CD4-positive, alpha-beta T cell treated with Interleukin-15 for 4 hours (primary cell): Measurements from ENCODE around the gene SYNE1.
A peak's percentile ranks its signal among the peaks of the same experiment; 100 is the strongest.
"Not testable (repeated sequence)": the region's sequence is repeated elsewhere in the genome, so short reads cannot be mapped to it uniquely, and the experiment has no call there.

Experiments used
- DNase-seq: peaks from one replicate; pipeline ENCODE4 v3.0.0-alpha.2; 2020; ENCODE audit warnings: low spot score

The SYNE1 gene

DNA sequence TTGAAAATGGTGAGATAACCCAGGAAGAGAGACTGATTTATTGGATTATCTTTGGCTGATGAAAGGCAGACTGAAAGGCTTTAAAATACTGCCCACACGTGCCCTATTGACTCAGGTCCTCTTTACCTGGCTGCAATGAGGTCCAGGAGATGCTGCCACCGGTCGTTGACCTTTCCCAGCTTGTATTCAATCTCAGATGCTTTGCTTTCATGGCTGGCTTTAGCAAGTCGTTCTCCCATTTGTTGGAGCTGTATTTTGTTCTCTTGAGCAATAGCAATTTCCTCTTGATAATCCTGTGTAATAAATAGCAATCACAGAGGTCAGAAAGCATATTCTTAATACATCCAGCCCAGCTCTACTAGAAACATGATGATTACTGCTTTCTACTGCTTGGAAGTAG lies 460.9 kb downstream of the SYNE1 start:
- DNase-seq = no peak

DNA sequence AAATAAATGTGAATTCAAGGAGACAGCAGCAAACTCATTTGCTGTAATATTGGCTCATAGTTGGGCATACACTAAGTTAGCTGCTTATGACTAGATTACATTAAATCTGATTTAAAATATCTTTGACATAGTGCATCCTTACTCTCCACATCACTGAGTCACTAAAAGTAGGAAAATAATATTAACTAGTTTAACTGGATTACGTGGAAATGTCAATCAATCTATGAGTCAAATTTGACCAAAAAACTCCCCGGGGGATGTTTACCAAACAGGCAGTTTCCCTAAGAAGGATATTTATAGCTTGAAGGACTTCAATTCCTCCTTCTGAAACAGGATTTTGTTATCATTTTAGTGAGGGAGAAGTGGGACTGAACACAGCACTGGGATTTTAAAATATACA lies 463.2 kb downstream of the SYNE1 start:
- no peak for DNase-seq

DNA sequence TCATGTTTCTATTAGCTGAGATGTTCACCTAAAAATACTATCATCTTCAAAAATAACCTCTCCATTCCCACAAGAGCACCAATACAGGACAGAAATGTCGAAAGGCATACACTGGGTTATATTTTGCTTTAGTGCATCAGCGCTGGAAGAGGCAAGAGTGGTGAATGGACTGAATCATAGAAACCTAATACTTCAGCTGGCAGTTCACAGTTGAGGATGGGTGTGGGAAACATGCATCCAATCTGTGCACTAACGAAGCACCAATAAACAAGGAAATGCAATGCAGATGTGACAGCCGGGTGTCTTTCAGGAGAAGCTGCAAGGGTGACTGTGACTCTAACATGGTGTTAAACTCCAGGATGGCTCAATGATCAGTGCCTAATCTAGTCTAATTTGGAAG lies 463.8 kb downstream of the SYNE1 start:
- DNase-seq = no peak

DNA sequence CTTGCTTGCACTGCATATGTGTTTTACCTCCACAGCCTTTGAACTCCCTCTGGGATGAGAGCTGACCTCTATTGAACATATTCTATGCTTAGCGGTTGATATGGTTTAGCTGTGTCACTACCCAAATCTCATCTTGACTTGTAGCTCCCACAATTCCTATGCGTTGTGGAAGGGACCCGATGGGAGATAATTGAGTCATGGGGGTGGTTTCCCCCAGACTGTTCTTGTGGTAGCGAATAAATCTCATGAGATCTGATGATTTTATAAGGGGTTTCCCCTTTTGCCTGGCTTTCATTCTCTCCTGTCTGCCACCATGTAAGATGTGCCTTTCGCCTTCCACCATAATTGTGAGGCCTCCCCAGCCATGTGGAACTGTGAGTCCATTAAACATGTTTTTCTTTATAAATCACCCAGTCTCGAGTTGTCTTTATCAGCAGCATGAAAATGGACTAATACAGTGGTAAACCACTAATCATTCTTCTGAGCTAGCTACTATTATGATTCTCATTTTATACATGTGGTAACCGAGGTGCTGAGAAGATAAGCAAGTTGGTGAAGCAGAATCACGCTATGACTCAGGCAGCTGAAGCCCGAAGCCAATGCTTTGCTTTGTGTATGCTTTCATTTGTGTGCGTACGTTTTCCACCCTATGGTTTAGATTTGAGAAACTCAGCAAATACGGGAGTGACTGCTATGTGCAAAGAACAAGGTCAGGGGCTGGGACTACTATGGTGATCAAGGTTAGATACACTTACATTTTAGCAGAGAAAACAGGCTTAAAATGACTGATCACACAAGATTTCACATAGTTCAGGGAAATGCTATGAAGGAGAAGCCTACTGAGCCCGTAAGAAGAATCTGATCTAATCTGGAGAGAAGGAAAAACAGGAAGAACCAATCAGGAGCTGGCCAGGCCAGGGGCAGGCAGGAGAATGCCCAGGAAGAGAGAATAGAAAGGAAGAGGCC lies 466.2 kb downstream of the SYNE1 start:
- DNase-seq = peak; percentile 79

DNA sequence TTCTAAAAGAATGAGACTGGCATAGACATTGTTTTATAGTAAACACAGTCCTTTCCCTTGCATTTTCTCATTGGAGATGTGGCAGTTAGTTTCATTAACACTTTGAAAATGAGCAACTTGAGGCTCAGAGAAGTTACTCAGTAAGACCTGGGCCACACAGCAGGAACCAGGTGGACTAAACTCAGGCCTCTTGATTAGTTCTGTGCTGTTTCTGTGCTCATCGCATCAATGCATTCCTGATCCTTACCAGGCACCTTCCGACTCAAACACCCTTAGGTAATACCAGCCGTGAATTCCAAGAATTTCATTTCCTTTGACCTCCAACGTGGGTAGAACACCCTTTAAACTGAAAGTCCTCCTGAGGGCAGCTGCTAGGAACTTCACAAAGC lies 466.9 kb downstream of the SYNE1 start:
- no peak for DNase-seq

DNA sequence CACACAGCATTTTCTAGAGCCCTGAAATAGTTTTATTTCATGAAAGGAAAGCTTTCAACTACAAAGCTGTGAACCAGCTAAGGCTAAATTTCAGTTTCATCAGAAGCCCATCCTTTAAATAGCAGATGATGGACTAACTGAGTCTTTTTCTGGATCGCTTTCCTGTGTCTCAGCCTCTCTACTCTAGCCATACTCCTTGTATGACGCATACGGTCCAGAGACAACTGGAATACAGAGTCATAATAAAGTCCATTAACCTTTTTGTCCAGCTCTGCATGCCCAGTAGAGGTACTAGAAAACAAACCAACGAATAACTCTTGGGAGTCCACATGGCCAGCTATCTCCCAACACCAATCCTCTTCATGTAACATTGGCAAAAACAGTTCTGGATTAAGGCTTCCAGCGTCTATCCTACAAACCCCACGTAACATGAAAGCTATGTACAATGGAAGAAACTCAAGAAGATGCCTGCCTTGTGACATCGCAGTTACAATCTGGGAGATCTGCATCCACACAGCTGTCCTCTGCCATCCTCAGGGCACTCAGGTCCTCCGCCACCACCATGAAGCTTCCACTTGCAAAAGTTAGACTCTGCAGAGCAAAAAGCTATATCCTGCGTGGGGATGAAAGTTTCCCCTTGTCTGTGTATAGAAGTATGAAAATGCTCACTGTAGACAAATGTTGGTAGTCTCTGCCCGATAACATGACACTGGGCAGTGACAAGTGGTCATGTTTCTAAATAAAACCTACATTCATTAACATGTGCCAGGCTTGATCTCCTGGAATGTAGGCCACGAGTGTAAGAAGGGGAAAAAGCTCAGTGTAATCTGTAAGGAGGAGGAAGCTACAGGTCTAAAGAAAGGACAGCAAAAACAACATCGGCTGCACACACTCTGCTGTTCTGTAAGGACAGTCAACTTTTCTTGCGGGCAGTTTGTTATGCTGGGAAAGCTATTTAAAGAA lies 469.2 kb downstream of the SYNE1 start:
- DNase-seq = no peak

DNA sequence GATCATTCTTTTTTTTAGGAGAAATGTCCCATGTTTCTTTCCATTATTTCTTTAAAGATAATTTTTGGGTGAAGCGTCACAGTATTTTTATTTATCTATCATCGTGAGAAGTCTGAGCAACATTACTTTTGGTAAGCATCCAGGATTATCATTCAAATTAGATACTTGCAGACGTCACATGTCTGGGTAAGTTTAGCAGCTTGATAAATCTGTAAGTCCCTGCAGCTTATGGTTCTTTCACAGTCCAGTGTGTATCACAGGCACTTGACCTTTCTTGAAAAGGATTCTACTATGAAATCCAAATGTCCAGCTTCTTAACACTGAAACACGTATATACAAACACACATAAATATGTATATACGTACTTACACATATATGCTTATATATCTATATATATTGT lies 470.3 kb downstream of the SYNE1 start:
- DNase-seq = no peak

DNA sequence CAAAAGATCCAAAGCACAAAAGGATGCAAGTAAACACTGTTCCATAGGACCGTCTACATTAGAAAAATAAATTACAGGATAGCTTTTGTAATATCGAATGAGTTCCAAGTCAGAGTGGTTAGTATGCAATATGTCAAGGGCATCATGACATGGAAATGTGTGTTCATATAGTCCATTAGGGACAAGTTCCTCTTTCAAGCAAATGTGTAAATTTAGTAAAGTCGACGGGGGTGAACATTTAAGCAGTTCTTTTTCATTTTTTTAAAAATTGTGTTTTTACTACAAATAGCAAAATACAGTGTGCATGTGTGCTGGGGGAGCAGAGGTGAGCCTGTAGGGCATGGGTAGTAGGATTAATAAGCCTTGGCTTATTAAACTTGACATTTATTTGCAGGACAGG lies 470.7 kb downstream of the SYNE1 start:
- no peak for DNase-seq

DNA sequence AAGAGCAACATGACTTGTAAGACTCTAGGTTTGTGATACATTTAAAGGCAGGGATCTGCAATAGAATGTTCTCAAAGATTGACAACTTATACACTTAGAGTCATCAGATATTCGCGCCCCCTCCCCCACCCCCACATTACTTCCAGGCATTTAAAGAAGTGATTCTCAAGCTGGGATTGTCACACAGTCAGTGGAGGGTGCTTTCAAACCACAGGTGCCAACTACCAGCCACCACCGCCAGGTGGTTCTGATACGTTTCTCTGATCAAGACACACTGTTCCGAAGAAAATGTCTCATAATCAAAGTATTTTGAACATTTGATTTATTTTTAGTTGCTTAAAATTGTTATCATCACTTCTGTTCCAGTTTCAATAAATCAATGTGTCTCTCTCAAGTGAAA lies 472.2 kb downstream of the SYNE1 start:
- DNase-seq = no peak

DNA sequence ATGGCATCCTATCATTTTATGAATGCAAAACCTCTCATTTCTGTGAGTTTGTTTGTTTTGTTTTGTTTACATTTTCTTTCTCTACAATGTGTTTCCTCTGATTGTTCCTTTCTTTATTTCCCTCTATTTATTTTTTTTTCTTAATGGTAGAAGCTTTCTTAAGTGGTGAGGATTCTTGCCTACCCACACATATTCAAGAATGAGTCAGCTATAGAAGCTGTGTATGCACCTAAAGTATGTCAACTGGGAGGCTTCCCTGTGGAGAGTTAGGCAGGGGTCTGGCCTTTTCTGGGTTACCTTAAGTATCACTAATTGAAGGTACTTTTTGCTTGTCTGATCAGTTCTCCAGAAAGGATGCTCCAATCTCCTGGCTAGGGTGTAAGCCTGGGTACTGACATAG lies 475.7 kb downstream of the SYNE1 start:
- no peak for DNase-seq

DNA sequence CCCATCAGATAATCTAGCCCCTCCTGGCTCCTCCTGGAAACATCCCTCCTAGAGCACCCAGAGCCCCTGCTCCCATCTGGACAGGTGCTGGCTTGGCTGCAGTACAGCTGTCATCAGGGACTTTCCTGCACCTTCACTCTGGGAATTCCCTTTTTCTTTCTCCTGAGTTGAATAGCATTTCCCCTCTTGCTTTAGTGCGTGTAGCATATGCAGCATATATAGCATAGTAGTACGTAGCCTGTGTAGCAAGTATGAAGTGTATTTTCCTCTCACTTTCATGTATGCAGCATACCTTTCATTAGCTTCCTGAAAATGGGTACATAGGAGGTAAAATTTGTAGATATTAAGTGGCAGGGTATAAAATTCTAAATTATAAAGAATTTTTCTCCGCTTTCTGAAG lies 476.8 kb downstream of the SYNE1 start:
- no peak for DNase-seq

DNA sequence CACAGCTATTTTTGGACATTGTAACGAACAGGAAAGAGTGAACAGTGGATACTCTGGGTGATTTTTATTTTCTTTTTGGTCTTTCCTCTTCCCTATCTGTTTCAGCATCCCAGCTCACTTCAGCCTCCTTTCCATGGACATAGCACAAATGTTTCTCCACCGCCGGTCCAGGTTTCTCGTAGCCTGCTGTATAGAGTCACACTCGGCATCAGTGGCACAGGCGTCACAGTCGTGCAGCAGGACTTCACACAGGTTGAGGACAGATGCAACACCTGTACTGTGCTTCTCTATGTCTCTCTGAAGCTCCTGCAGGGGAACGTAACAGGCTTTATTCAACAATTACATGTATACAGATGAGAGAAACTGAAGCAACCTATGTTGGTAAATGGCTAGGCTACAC lies 481.4 kb downstream of the SYNE1 start:
- DNase-seq = no peak

DNA sequence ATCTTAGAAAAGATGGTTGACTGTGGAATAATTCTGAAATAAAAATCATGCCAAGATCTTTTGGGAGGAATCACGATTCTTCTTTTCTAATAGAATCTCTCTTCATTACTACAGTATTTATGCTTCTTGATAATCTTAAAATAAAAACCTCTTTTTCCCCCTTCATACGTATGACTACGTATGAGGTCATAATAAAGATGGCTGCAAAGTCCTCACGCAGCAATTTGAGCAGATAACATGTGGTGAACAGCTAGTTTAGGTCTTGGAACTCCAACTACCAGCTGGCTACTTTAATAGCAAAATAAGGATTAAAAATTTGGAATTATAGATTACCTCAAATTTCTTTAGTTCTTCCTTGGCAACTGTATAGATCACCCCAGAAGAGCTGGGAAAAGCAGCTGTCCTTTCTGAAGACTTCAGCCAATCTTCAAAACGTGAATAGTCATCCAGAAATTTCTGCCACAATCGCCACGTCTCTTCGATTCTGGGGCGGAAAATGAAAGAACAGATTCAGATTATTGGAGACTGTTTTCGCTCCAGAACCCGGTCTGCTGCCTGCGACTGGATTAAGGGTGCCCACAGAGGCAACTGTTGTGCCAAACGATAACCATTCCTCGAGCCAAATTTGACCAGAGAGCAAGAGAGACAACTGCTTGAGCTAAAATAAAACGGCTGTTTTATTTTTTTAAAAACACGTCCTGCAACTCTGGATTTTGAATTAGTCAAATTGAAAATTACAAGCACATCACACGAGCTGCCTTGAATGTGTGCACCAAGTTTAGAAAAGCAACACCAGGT lies 482.4 kb downstream of the SYNE1 start:
- DNase-seq = no peak

DNA sequence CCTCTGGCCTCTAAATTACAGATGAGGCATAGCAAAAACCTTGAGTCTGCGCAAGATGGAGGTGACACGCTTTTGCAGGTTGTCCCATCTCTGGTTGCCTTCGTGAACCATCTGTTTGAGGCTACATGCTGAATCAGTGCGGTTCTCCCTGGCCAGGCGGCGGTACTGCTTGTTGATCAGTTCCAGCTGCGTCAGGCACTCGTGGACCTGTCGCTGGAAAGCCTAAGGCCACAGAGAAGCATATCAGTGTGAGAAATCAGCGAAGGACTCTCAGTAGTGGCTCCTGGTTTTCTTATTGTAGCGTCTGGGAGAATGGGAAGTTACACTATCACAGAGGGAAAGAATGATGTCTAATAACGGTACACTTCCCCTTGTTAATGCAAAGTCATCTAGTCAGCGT lies 485.2 kb downstream of the SYNE1 start:
- DNase-seq = no peak

DNA sequence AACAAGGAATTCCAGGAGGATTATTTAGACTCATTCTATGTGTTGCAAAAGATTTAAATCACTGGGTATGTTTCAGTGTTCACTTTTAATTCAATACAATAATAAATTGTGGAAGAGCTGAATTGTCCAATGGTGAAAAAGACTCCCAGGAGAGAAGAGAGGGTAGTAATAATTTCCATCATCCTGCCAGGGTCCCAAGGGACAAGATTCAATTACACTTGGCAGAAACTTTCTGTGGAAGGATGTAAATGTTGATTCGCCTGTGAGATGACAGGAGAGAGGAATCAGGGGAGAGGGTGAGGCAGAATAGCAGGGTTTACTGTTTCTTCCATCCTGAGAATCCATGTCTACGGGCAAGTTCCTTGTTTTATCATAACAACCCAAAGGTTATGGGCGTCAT lies 487.0 kb downstream of the SYNE1 start:
- no peak for DNase-seq

DNA sequence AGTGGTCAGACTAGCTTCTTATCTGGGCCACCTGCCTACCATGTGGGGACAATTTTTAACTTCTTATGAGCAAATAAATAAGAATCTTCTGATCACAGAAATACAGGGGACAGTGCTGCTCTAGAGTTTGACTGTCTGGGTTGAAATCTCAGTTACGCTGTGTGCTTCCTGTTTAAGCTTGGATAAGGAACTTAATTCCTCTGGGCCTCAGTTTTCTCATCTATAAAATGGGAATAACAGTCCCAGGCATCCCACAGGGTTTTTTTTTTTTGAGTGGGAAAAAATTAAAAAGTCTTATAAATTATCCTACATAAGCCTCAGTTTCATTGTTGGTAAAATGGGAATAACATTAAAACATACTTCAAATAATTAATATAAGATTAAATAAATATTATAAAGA lies 488.8 kb downstream of the SYNE1 start:
- no peak for DNase-seq

DNA sequence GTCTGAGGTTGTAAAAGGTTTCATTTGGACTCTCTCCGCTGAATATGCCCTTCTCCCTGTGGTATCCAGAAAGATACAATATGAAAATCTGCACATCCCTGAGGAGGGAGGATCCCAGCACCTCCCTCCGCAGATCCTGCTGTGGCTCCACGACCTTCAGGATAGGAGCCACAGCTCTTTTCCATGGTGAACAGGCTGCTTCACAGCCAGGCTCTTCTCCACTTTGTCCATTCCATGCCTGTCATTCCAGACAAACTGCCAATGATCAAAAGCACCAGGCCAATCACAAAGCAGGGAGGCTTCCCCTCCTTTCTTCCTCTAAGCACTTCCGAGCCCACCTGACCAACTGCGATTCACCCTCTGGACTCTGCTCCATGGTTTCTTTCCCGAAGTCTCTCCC lies 489.9 kb downstream of the SYNE1 start:
- DNase-seq = no peak

DNA sequence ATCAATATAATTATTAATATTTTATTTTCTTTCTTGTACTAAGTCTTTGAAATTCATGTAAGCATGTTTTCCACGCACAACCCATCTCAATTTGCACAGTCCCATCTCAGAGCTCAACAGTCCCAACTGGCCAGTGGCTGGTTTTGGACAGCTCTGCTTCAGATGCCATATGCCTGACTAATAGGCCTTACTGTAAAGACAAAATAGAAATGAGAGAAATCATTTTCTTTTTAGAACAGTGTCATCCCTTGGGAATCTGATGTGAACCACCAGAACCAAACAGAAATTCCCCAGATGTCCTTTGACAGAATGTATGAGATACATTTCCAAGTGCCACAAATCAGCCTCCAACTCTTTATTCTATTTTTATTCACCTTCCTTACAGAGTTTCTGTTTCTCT lies 490.8 kb downstream of the SYNE1 start:
- DNase-seq = no peak

DNA sequence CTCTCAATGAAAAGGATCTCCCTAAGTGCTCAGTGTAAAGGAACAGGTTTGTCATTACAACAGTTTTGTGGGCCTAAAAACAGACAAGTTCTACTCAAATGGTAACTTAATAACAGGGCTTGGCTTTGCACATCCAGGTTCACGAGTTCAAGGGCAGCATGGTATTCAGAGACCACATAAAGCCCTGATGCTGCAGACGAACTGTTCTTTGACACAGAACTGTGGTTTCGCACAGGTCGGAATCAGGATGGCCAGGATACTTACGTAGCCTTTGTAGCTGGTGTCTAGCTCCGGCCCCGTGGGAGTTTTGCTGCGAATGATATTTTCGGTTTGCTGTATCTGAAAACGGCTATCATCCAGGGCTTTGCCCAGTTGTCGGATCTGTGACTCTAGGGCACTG lies 493.8 kb downstream of the SYNE1 start:
- no peak for DNase-seq

DNA sequence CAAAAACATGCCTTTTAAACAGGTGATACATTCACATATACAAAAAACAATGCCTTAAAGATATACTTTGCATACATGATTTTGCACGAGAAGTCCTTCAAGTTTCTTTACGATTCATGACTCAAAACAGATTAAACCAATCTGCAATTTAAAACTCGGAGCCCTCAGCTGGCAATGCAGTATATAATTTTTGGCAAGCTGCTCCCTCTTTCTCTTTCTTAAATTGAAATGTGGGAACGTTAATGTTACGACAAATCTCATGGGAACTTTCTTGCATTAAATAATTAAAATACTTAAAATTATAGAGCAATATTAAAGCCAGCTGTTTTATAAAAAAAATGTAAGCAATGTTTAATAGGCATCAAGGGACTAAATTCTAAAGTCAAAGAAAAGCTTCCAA lies 495.1 kb downstream of the SYNE1 start:
- no peak for DNase-seq

DNA sequence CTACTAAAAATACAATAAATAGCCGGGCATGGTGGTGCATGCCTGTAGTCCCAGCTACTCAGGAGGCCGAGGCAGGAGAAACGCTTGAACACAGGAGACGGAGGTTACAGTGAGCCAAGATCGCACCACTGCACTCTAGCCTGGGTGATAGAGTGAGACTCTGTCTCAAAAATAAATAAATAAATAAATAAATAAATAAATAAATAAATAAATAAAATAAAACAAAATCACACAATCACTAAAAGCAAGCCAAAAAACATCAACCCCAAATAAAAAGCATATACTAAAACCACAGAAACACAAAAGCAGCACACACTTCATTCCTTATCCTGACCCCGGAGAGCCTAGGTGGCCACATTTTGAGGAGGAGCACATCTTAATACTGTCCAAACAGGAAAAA lies 498.8 kb downstream of the SYNE1 start:
- not testable (repeated sequence) for DNase-seq

DNA sequence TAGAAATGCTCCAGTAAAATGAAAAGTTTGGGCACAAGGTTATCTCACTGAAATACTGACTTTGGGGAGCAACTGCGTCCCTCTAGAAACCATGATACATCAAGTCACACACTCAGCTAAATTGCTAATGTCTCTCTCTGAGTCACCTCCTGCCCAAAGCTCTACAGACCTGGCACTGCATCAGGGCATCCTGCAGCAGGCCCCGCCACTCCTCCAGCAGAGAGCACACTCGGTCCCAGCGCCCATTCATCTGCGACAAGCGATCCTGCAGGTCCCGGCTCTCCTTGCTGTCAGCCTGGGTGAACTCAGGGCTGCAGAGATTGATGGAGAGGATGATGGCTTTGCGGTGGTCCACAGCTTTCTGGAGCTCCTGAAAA lies 500.7 kb downstream of the SYNE1 start:
- no peak for DNase-seq
